Loucy (cell line): ENCODE results near the gene CRADD.

Experiments
- H2AFZ ChIP-seq: fragments of 200-600 bp; sonication (generic); 2 replicates; pipeline ENCODE4 v1.6.0; 2016; ENCODE audit warnings: antibody characterized with exemption, mild to moderate bottlenecking, low read length, moderate library complexity
- H3F3A ChIP-seq: fragments of 200-600 bp; 2 replicates; pipeline ENCODE4 v1.6.0; 2016; ENCODE audit warnings: antibody characterized with exemption, low read depth, mild to moderate bottlenecking
- H3K27me3 ChIP-seq: fragments of 200-600 bp; sonication (generic); 2 replicates; pipeline ENCODE4 v1.6.1; 2014; ENCODE audit warnings: low read length, mild to moderate bottlenecking; ENCODE audit not compliant: insufficient read depth, poor library complexity, severe bottlenecking
- H3K36me3 ChIP-seq: fragments of 200-600 bp; sonication (generic); 2 replicates; pipeline ENCODE4 v1.6.1; 2016; ENCODE audit warnings: low read length; ENCODE audit not compliant: insufficient read depth
- H3K4me1 ChIP-seq: fragments of 200-600 bp; sonication (generic); 2 replicates; pipeline ENCODE4 v1.5.1; 2014; ENCODE audit warnings: low read length, mild to moderate bottlenecking; ENCODE audit not compliant: insufficient read depth, poor library complexity, severe bottlenecking
- H3K4me2 ChIP-seq: fragments of 200-600 bp; sonication (generic); 2 replicates; pipeline ENCODE4 v1.6.0; 2014; ENCODE audit warnings: antibody characterized with exemption, low read length, low read depth, mild to moderate bottlenecking; ENCODE audit not compliant: poor library complexity, severe bottlenecking
- H3K4me3 ChIP-seq: fragments of 200-600 bp; sonication (generic); 2 replicates; pipeline ENCODE4 v1.5.1; 2014; ENCODE audit warnings: low read length, mild to moderate bottlenecking, mixed read lengths; ENCODE audit not compliant: poor library complexity, severe bottlenecking
- H3K79me2 ChIP-seq: fragments of 200-600 bp; sonication (generic); 2 replicates; pipeline ENCODE4 v1.6.1; 2014; ENCODE audit warnings: low read length; ENCODE audit not compliant: insufficient read depth
- H3K9ac ChIP-seq: fragments of 200-600 bp; sonication (generic); 2 replicates; pipeline ENCODE4 v1.6.0; 2014; ENCODE audit warnings: mild to moderate bottlenecking, low read depth, low read length, moderate library complexity; ENCODE audit not compliant: poor library complexity, severe bottlenecking
- H3K9me2 ChIP-seq: fragments of 200-600 bp; sonication (generic); replicated peaks from 2 replicates; pipeline ENCODE4 v1.6.1; 2016; ENCODE audit warnings: low read depth, low read length, mixed read lengths
- H3K9me3 ChIP-seq: fragments of 200-600 bp; sonication (generic); 2 replicates; pipeline ENCODE4 v1.6.1; 2014; ENCODE audit warnings: mild to moderate bottlenecking, antibody characterized with exemption, low read length, low read depth; ENCODE audit not compliant: insufficient read depth
- H4K20me1 ChIP-seq: fragments of 200-600 bp; sonication (generic); 2 replicates; pipeline ENCODE4 v1.6.0; 2014; ENCODE audit warnings: antibody characterized with exemption, low read length, mild to moderate bottlenecking; ENCODE audit not compliant: insufficient read depth, poor library complexity, severe bottlenecking
- CTCF ChIP-seq: fragments of 200-600 bp; sonication (generic); conservative IDR thresholded peaks from 2 replicates; pipeline ENCODE4 v1.5.1; 2014; ENCODE audit warnings: mild to moderate bottlenecking, antibody characterized with exemption, low read length
- EZH2phosphoT487 ChIP-seq: fragments of 200-600 bp; IDR thresholded peaks from 2 replicates; pipeline ENCODE4 v1.6.1; 2018; ENCODE audit warnings: antibody characterized with exemption, mild to moderate bottlenecking, moderate library complexity, borderline replicate concordance

Gene CRADD

GRCh38 chr12:93741659-93742109 lies 64.5 kb downstream of the CRADD start:
- H3K4me1 ChIP-seq, result peaks cover 25% of the 10 kb centered on the region
- H3K36me3 ChIP-seq, result no peaks in the 10 kb centered on the region
- peak overlapping the region; percentile 96 for H3K4me3 ChIP-seq
- H3K9me2 ChIP-seq, result no peaks in the 10 kb centered on the region
- H3K9ac ChIP-seq, result peak overlapping the region; percentile 75
- no peaks in the 10 kb centered on the region for H3K27me3 ChIP-seq
- no peaks in the 10 kb centered on the region for H3F3A ChIP-seq
- peak overlapping the region; percentile 97 for H2AFZ ChIP-seq
- no peak for TF ChIP-seq EZH2phosphoT487
- TF ChIP-seq CTCF, result no peak
- H4K20me1 ChIP-seq, result no peaks in the 10 kb centered on the region
- H3K79me2 ChIP-seq, result no peaks in the 10 kb centered on the region
- H3K9me3 ChIP-seq, result no peaks in the 10 kb centered on the region
- H3K4me2 ChIP-seq, result peak overlapping the region; percentile 99

- no peaks in the 10 kb centered on the region for H3K36me3 ChIP-seq
- H3F3A ChIP-seq, result no peaks in the 10 kb centered on the region
- peak overlapping the region; percentile 97 for H2AFZ ChIP-seq
- H3K27me3 ChIP-seq, result no peaks in the 10 kb centered on the region
- H3K79me2 ChIP-seq, result no peaks in the 10 kb centered on the region
- no peaks in the 10 kb centered on the region for H3K9me2 ChIP-seq
- TF ChIP-seq CTCF (peak; percentile 47), EZH2phosphoT487 (no peak)
- H3K4me3 ChIP-seq, result peak overlapping the region; percentile 96
- H3K9ac ChIP-seq, result peak overlapping the region; percentile 75
- H3K4me1 ChIP-seq, result peaks cover 25% of the 10 kb centered on the region
- no peaks in the 10 kb centered on the region for H4K20me1 ChIP-seq
- no peaks in the 10 kb centered on the region for H3K9me3 ChIP-seq
- H3K4me2 ChIP-seq, result peak overlapping the region; percentile 99
Measured at GRCh38 chr12:93742110-93742934, 65.1 kb downstream of the CRADD start.

- Histone ChIP-seq H2AFZ (no peak overlapping the region), H3K79me2 (no peaks in the 10 kb centered on the region), H3F3A (no peaks in the 10 kb centered on the region), H3K4me2 (peak overlapping the region; percentile 99), H3K27me3 (no peaks in the 10 kb centered on the region), H3K4me1 (peaks cover 24% of the 10 kb centered on the region), H3K4me3 (peak overlapping the region; percentile 96), H3K9me3 (no peaks in the 10 kb centered on the region), H3K9ac (peak overlapping the region; percentile 75), H4K20me1 (no peaks in the 10 kb centered on the region), H3K9me2 (no peaks in the 10 kb centered on the region), H3K36me3 (no peaks in the 10 kb centered on the region)
- no peak for TF ChIP-seq EZH2phosphoT487
- TF ChIP-seq CTCF, result no peak
Measured at GRCh38 chr12:93743229-93743998, 66.2 kb downstream of the CRADD start.
